HepG2 (cell line): Measurements from ENCODE around the gene TRA2B. TPM values are rescaled to one million over a fixed set of nuclear protein-coding genes. Genes with fewer than 3 reads are reported as not detected.

Experiments used
- CHCHD3 ChIP-seq: sonication (generic); formaldehyde crosslinking; IDR thresholded peaks from 2 replicates; pipeline ENCODE4 v1.8.0; 2022; ENCODE audit warnings: mild to moderate bottlenecking, missing genetic modification reagents, moderate library complexity
- IRX3 ChIP-seq: sonication (generic); formaldehyde crosslinking; IDR thresholded peaks from 2 replicates; pipeline ENCODE4 v1.8.1; 2023; ENCODE audit warnings: mild to moderate bottlenecking, low read depth, missing genetic modification reagents, borderline replicate concordance
- NR3C1 ChIP-seq: sonication (generic); formaldehyde crosslinking; IDR thresholded peaks from 2 replicates; pipeline ENCODE4 v1.4.0; 2020; ENCODE audit warnings: missing genetic modification reagents
- POLR2G ChIP-seq: fragments of 200-400 bp; formaldehyde crosslinking; IDR thresholded peaks from 2 replicates; pipeline ENCODE4 v1.6.1; 2018; ENCODE audit warnings: mild to moderate bottlenecking, low read depth, low read length, moderate library complexity
- RNF2 ChIP-seq: fragments of 450-650 bp; conservative IDR thresholded peaks from 2 replicates; pipeline ENCODE4 v1.6.1; 2016; ENCODE audit warnings: low read depth
- SMARCE1 ChIP-seq: fragments of 450-650 bp; IDR thresholded peaks from 2 replicates; pipeline ENCODE4 v1.6.1; 2017; ENCODE audit warnings: borderline replicate concordance
- SOX13 ChIP-seq, 3 experiments: fragments of 450-650 bp in 1 of 3; sonication (generic) in 1 of 3; formaldehyde crosslinking in 1 of 3; IDR thresholded peaks in 2 of 3; conservative IDR thresholded peaks in 1 of 3; 2 replicates each; pipeline versions ENCODE4 v1.5.0 to v1.6.1; 2016 to 2020; ENCODE audit warnings: antibody characterized with exemption in 1 of 3, mild to moderate bottlenecking in 1 of 3, missing compliant biosample characterization in 1 of 3, missing genetic modification reagents in 1 of 3, moderate library complexity in 1 of 3
- ZBTB14 ChIP-seq: sonication (generic); formaldehyde crosslinking; IDR thresholded peaks from 2 replicates; pipeline ENCODE4 v1.4.0; 2020; ENCODE audit warnings: missing genetic modification reagents
- ZFP37 ChIP-seq: sonication (generic); formaldehyde crosslinking; IDR thresholded peaks from 2 replicates; pipeline ENCODE4 v1.4.0; 2020; ENCODE audit warnings: missing genetic modification reagents, borderline replicate concordance
- ZFP62 ChIP-seq: sonication (generic); formaldehyde crosslinking; IDR thresholded peaks from 2 replicates; pipeline ENCODE4 v1.4.0; 2020; ENCODE audit warnings: missing genetic modification reagents
- ZKSCAN1 ChIP-seq: fragments of 150-350 bp; IDR thresholded peaks from 2 replicates; pipeline ENCODE4 v1.6.1; 2014; ENCODE audit warnings: low read length
- ZNF160 ChIP-seq: sonication (generic); formaldehyde crosslinking; IDR thresholded peaks from 2 replicates; pipeline ENCODE4 v1.8.0; 2022; ENCODE audit warnings: mild to moderate bottlenecking, inconsistent platforms, missing genetic modification reagents
- ZNF562 ChIP-seq: sonication (generic); formaldehyde crosslinking; IDR thresholded peaks from 2 replicates; pipeline ENCODE4 v1.8.0; 2022; ENCODE audit warnings: missing genetic modification reagents, borderline replicate concordance
- ZNF780A ChIP-seq: sonication (generic); formaldehyde crosslinking; IDR thresholded peaks from 2 replicates; pipeline ENCODE4 v1.8.0; 2022; ENCODE audit warnings: mild to moderate bottlenecking, missing genetic modification reagents, moderate library complexity
- ZNF782 ChIP-seq: sonication (generic); formaldehyde crosslinking; IDR thresholded peaks from 2 replicates; pipeline ENCODE4 v1.4.0; 2020; ENCODE audit warnings: missing genetic modification reagents, mild to moderate bottlenecking, borderline replicate concordance
- polyA plus RNA-seq, 8 experiments: library from polyadenylated mRNA; depleted of rRNA in 3 of 8; stranded (reverse) in 7 of 8; unstranded in 1 of 8; fragments of >200 nt; fragmentation: Illumina TruSeq in 4 of 8; extraction: Trizol in 4 of 8; gene quantifications; 2 replicates each; pipeline versions ENCODE4 v1.2.1 to v1.2.3, GENCODE V29; 2011 to 2016; ENCODE audit warnings: low read depth in 4 of 8, missing spikeins in 1 of 8, mixed read lengths in 1 of 8; ENCODE audit not compliant: insufficient read depth in 1 of 8
- total RNA-seq, 5 experiments: library from RNA; depleted of rRNA; stranded (reverse); fragments of >200 nt; fragmentation: Illumina TruSeq; extraction: Trizol; gene quantifications; 2 replicates each; pipeline ENCODE4 v1.2.3, GENCODE V29; 2016; ENCODE audit warnings: low read depth in 1 of 5
- TF ChIP-seq, protein P1 (sequence below): sonication (generic); formaldehyde crosslinking; IDR thresholded peaks from 2 replicates; pipeline ENCODE4 v1.4.0; 2020; ENCODE audit warnings: missing genetic modification reagents
- TF ChIP-seq, protein P2 (sequence below): sonication (generic); formaldehyde crosslinking; IDR thresholded peaks from 2 replicates; pipeline ENCODE4 v1.4.0; 2020; ENCODE audit warnings: missing genetic modification reagents

Gene TRA2B
- total and polyA plus RNA-seq, 2 of the 13 experiments (the other 11 are each of a cell fraction or from before 2014, with no cell fraction given) = 105 to 241 TPM

GRCh38 chr3:185937689-185938374 lies at the start of gene TRA2B (continued):
- no peak for TF ChIP-seq ZBTB14 (CRISPR knock-in tag)
- TF ChIP-seq ZNF780A = peak; percentile 87
- TF ChIP-seq, protein P1, sequence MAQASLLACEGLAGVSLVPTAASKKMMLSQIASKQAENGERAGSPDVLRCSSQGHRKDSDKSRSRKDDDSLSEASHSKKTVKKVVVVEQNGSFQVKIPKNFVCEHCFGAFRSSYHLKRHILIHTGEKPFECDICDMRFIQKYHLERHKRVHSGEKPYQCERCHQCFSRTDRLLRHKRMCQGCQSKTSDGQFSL (CRISPR knock-in tag) = 0 out of 2 replicates have a peak, but pooled peaks have one; percentile 47
- TF ChIP-seq IRX3 (CRISPR knock-in tag) = peak; percentile 30; the same call in 1 of the 2 replicates
- no peak for TF ChIP-seq NR3C1 (CRISPR knock-in tag)
- TF ChIP-seq SMARCE1 = no peak
- peak; percentile 90 for TF ChIP-seq CHCHD3 (CRISPR knock-in tag)
- peak; percentile 29; the same call in 1 of the 2 replicates for TF ChIP-seq RNF2
- no peak for TF ChIP-seq ZKSCAN1
- TF ChIP-seq, protein P2, sequence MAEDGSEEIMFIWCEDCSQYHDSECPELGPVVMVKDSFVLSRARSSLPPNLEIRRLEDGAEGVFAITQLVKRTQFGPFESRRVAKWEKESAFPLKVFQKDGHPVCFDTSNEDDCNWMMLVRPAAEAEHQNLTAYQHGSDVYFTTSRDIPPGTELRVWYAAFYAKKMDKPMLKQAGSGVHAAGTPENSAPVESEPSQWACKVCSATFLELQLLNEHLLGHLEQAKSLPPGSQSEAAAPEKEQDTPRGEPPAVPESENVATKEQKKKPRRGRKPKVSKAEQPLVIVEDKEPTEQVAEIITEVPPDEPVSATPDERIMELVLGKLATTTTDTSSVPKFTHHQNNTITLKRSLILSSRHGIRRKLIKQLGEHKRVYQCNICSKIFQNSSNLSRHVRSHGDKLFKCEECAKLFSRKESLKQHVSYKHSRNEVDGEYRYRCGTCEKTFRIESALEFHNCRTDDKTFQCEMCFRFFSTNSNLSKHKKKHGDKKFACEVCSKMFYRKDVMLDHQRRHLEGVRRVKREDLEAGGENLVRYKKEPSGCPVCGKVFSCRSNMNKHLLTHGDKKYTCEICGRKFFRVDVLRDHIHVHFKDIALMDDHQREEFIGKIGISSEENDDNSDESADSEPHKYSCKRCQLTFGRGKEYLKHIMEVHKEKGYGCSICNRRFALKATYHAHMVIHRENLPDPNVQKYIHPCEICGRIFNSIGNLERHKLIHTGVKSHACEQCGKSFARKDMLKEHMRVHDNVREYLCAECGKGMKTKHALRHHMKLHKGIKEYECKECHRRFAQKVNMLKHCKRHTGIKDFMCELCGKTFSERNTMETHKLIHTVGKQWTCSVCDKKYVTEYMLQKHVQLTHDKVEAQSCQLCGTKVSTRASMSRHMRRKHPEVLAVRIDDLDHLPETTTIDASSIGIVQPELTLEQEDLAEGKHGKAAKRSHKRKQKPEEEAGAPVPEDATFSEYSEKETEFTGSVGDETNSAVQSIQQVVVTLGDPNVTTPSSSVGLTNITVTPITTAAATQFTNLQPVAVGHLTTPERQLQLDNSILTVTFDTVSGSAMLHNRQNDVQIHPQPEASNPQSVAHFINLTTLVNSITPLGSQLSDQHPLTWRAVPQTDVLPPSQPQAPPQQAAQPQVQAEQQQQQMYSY (CRISPR knock-in tag) = peak; percentile 51; the same call in 1 of the 2 replicates
- peak; percentile 20; the same call in 1 of the 2 replicates for TF ChIP-seq ZFP37 (CRISPR knock-in tag)
- TF ChIP-seq ZNF562 (CRISPR knock-in tag) = peak; percentile 68; the same call in 1 of the 2 replicates
- TF ChIP-seq ZFP62 (CRISPR knock-in tag) = no peak
- TF ChIP-seq SOX13 (IDR thresholded peaks at IDR 0.05) = peak; percentile 13; the same call in 1 of the 2 replicates
- peak in 1 of 2 experiments; percentile 59; a peak in 1 of 4 replicates for TF ChIP-seq SOX13 (CRISPR knock-in tag; conservative IDR thresholded peaks at IDR 0.05 in 1 of 2, IDR thresholded peaks at IDR 0.05 in 1 of 2)
- peak; percentile 87; the same call in 1 of the 2 replicates for TF ChIP-seq ZNF160 (CRISPR knock-in tag)
- peak; percentile 100 for TF ChIP-seq POLR2G
- peak; percentile 65; the same call in 1 of the 2 replicates for TF ChIP-seq ZNF782
